Adrenal gland (tissue), 5 donors: ENCODE measurements around the gene BCLAF1.

Experiments
- POLR2A ChIP-seq, 2 donors: fragments of 450-650 bp; IDR thresholded peaks; one replicate each; pipeline ENCODE4 v1.6.1; 2017; ENCODE audit warnings: antibody characterized with exemption in 2 of 2, mild to moderate bottlenecking in 2 of 2, moderate library complexity in 1 of 2
- TF ChIP-seq, protein P1 (sequence below), 6 experiments: fragments of 450-650 bp in 4 of 6; fragments of 200-600 bp in 2 of 6; sonication (generic) in 1 of 6; IDR thresholded peaks; 1 replicate in 5 of 6; 2 replicates in 1 of 6; pipeline versions ENCODE4 v1.5.1 to v1.8.0; 2016 to 2021; ENCODE audit warnings: antibody characterized with exemption in 6 of 6, mild to moderate bottlenecking in 2 of 6, moderate library complexity in 1 of 6
- donor health status: DM: no; HTN: no; CAD: no.

DNA sequence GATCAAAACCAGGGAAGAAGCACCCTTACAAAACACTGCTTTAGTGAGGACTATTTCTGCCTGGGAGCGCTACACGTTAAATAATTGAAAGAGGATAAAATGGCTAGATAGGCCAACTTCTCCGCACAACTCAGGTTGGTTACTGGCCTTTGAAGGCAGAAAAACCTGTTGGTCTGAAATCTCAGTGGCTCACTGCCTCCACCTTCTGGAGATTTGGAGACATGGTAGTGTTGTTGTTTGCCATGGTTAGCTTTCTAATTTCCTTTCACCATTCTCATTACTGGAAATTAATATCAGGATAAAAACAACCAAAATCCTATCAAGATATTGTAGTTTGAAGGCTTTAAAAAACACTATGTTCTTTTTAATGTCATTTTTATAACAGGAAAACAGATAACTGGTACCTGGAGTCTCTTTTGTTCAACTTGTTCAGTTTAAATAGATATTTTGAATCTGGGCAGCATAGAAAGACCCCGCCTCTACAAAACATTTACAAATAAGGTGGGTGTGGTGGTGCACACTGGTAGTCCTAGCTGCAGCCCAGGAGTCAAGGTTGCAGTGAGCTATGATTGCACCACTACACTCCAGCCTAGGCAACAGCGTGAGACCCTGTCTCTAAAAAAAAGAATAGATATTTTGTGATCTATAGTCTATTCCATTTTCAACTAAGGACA, 27.5 kb upstream of the BCLAF1 start:
- TF ChIP-seq, protein P1, sequence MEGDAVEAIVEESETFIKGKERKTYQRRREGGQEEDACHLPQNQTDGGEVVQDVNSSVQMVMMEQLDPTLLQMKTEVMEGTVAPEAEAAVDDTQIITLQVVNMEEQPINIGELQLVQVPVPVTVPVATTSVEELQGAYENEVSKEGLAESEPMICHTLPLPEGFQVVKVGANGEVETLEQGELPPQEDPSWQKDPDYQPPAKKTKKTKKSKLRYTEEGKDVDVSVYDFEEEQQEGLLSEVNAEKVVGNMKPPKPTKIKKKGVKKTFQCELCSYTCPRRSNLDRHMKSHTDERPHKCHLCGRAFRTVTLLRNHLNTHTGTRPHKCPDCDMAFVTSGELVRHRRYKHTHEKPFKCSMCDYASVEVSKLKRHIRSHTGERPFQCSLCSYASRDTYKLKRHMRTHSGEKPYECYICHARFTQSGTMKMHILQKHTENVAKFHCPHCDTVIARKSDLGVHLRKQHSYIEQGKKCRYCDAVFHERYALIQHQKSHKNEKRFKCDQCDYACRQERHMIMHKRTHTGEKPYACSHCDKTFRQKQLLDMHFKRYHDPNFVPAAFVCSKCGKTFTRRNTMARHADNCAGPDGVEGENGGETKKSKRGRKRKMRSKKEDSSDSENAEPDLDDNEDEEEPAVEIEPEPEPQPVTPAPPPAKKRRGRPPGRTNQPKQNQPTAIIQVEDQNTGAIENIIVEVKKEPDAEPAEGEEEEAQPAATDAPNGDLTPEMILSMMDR (IDR thresholded peaks at IDR 0.05): peak; percentile 67 to 91 (median 80)
- TF ChIP-seq POLR2A (IDR thresholded peaks at IDR 0.05): no peak
